Measurements from ENCODE around the gene LAMC2.

LAMC2 gene

DNA sequence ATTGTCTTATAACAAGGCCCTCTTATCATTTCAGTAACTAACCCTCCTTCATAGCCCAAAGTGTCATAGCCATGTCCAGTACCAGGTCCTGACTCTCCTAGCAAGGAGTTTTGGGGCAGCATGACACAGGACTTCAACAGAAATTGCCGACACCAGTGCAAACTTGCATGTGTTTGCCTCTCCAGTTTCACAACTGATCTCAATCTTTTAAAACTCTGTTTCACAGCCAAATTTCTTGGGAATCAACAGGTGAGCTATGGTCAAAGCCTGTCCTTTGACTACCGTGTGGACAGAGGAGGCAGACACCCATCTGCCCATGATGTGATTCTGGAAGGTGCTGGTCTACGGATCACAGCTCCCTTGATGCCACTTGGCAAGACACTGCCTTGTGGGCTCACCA, 36.8 kb downstream of the LAMC2 start:
- H3K27ac ChIP-seq (ENCODE audit: low read length): no peak overlapping the region
- DNase-seq: no peak
- no peaks in the 10 kb centered on the region for H4K20me1 ChIP-seq (ENCODE audit: insufficient read depth, low read length)
- H3K4me1 ChIP-seq (ENCODE audit: insufficient read depth, low read length): peaks cover 16% of the 10 kb centered on the region
- no peak for ATAC-seq (ENCODE audit: insufficient read depth, low read depth)
- H3K9me3 ChIP-seq (ENCODE audit: insufficient read depth, low read length, severe bottlenecking): no peaks in the 10 kb centered on the region
- no peaks in the 10 kb centered on the region for H3K79me2 ChIP-seq (ENCODE audit: insufficient read depth, low read length)
- no peak overlapping the region for H2AFZ ChIP-seq (ENCODE audit: low read depth, low read length)
- no peaks in the 10 kb centered on the region for H3K36me3 ChIP-seq (ENCODE audit: insufficient read depth, low read length)
- TF ChIP-seq, protein P1, sequence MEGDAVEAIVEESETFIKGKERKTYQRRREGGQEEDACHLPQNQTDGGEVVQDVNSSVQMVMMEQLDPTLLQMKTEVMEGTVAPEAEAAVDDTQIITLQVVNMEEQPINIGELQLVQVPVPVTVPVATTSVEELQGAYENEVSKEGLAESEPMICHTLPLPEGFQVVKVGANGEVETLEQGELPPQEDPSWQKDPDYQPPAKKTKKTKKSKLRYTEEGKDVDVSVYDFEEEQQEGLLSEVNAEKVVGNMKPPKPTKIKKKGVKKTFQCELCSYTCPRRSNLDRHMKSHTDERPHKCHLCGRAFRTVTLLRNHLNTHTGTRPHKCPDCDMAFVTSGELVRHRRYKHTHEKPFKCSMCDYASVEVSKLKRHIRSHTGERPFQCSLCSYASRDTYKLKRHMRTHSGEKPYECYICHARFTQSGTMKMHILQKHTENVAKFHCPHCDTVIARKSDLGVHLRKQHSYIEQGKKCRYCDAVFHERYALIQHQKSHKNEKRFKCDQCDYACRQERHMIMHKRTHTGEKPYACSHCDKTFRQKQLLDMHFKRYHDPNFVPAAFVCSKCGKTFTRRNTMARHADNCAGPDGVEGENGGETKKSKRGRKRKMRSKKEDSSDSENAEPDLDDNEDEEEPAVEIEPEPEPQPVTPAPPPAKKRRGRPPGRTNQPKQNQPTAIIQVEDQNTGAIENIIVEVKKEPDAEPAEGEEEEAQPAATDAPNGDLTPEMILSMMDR (IDR thresholded peaks at IDR 0.05; ENCODE audit: borderline replicate concordance, extremely low read depth, low read length, poor library complexity, severe bottlenecking): no peak
- no peak for TF ChIP-seq EZH2 (IDR thresholded peaks at IDR 0.05; ENCODE audit: borderline replicate concordance, low read depth, low read length, severe bottlenecking)
- peaks cover 15% of the 10 kb centered on the region for H3K27me3 ChIP-seq (ENCODE audit: insufficient read depth, low read length, poor library complexity)
- no peak overlapping the region for H3K4me2 ChIP-seq (ENCODE audit: insufficient read depth, low read length)
- no peak overlapping the region for H3K4me3 ChIP-seq (ENCODE audit: low read depth in 1 of 2, low read length in 2 of 2)
- no peak overlapping the region for H3K9ac ChIP-seq (ENCODE audit: low read depth, low read length)

DNA sequence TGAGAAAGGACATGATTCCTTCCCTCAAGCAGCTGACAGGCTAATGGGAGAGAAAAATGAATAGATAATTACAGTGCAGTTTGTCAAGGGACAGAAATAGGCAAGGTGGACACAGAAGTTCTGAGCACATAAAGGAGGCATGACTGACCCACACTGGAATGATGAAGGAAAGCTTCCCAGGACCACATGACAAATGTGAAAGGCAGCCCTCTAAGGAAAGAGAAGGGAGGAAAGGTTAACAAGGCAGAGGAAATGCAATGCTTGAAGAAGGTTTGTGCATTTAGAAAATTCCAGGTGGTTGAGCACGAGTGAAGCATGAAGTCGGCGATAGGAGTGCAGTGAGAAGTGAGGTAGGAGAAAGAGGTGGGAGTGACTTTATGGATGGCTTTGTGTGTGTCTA, 37.4 kb downstream of the LAMC2 start:
- no peak for DNase-seq
- no peaks in the 10 kb centered on the region for H4K20me1 ChIP-seq (ENCODE audit: insufficient read depth, low read length)
- H3K27me3 ChIP-seq (ENCODE audit: insufficient read depth, low read length, poor library complexity): peaks cover 15% of the 10 kb centered on the region
- no peak for TF ChIP-seq EZH2 (IDR thresholded peaks at IDR 0.05; ENCODE audit: borderline replicate concordance, low read depth, low read length, severe bottlenecking)
- TF ChIP-seq, protein P1 (IDR thresholded peaks at IDR 0.05; ENCODE audit: borderline replicate concordance, extremely low read depth, low read length, poor library complexity, severe bottlenecking): no peak
- H3K4me3 ChIP-seq (ENCODE audit: low read depth in 1 of 2, low read length in 2 of 2): no peak overlapping the region
- peaks cover 10% of the 10 kb centered on the region for H3K4me1 ChIP-seq (ENCODE audit: insufficient read depth, low read length)
- H3K36me3 ChIP-seq (ENCODE audit: insufficient read depth, low read length): no peaks in the 10 kb centered on the region
- H3K9ac ChIP-seq (ENCODE audit: low read depth, low read length): no peak overlapping the region
- H3K27ac ChIP-seq (ENCODE audit: low read length): no peak overlapping the region
- no peaks in the 10 kb centered on the region for H3K9me3 ChIP-seq (ENCODE audit: insufficient read depth, low read length, severe bottlenecking)
- no peak for ATAC-seq (ENCODE audit: insufficient read depth, low read depth)
- no peak overlapping the region for H2AFZ ChIP-seq (ENCODE audit: low read depth, low read length)
- no peaks in the 10 kb centered on the region for H3K79me2 ChIP-seq (ENCODE audit: insufficient read depth, low read length)
- H3K4me2 ChIP-seq (ENCODE audit: insufficient read depth, low read length): no peak overlapping the region

DNA sequence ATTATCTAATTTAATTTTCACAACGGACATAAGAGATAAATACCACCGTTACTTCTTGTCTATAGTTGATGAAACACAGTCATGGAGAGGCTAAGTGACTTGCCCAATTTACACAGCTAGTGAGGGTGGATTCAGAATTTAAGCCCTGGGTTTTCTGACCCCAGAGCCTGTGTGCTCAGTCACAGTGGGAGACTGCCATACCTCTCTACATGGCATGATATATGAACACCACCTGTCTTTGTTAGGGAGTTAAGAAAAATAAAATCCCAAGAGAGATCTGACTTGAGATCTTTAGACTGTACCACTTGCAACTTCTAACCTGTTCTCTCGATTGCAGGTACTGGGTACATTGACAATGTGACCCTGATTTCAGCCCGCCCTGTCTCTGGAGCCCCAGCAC, 40.3 kb downstream of the LAMC2 start:
- H3K79me2 ChIP-seq (ENCODE audit: insufficient read depth, low read length): no peaks in the 10 kb centered on the region
- H3K9ac ChIP-seq (ENCODE audit: low read depth, low read length): no peak overlapping the region
- no peak overlapping the region for H3K4me2 ChIP-seq (ENCODE audit: insufficient read depth, low read length)
- H3K9me3 ChIP-seq (ENCODE audit: insufficient read depth, low read length, severe bottlenecking): no peaks in the 10 kb centered on the region
- H2AFZ ChIP-seq (ENCODE audit: low read depth, low read length): no peak overlapping the region
- TF ChIP-seq EZH2 (IDR thresholded peaks at IDR 0.05; ENCODE audit: borderline replicate concordance, low read depth, low read length, severe bottlenecking): no peak
- TF ChIP-seq, protein P1 (IDR thresholded peaks at IDR 0.05; ENCODE audit: borderline replicate concordance, extremely low read depth, low read length, poor library complexity, severe bottlenecking): no peak
- H3K4me3 ChIP-seq (ENCODE audit: low read depth in 1 of 2, low read length in 2 of 2): no peak overlapping the region
- ATAC-seq (ENCODE audit: insufficient read depth, low read depth) (no peak), DNase-seq (no peak)
- no peaks in the 10 kb centered on the region for H3K36me3 ChIP-seq (ENCODE audit: insufficient read depth, low read length)
- H3K27me3 ChIP-seq (ENCODE audit: insufficient read depth, low read length, poor library complexity): peaks cover 15% of the 10 kb centered on the region
- no peak overlapping the region for H3K27ac ChIP-seq (ENCODE audit: low read length)
- H3K4me1 ChIP-seq (ENCODE audit: insufficient read depth, low read length): no peaks in the 10 kb centered on the region
- no peaks in the 10 kb centered on the region for H4K20me1 ChIP-seq (ENCODE audit: insufficient read depth, low read length)

DNA sequence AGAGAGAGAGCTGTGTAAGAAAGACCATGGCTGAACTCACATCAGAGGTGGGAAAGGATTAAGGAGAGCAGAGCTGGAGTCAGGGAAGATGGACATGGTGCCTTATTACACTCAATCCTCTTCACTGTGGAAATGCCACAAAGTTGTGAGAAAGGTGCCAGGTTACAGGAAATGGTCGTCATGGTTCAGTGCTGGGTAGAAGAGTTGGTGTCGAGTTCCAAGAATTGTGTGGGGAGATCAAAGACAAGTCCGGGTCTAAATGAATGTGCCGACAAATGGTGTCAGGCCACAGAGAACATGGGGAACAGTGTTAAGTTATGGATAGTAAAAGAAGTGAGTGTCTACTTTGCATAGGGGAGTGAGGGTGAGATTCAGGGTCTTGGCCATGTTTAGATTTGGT, 40.9 kb downstream of the LAMC2 start:
- Histone ChIP-seq H2AFZ (ENCODE audit: low read depth, low read length) (no peak overlapping the region), H3K4me2 (ENCODE audit: insufficient read depth, low read length) (no peak overlapping the region), H3K79me2 (ENCODE audit: insufficient read depth, low read length) (no peaks in the 10 kb centered on the region), H3K27ac (ENCODE audit: low read length) (no peak overlapping the region), H3K27me3 (ENCODE audit: insufficient read depth, low read length, poor library complexity) (peaks cover 15% of the 10 kb centered on the region), H3K9ac (ENCODE audit: low read depth, low read length) (no peak overlapping the region), H3K36me3 (ENCODE audit: insufficient read depth, low read length) (no peaks in the 10 kb centered on the region), H4K20me1 (ENCODE audit: insufficient read depth, low read length) (no peaks in the 10 kb centered on the region), H3K4me1 (ENCODE audit: insufficient read depth, low read length) (no peaks in the 10 kb centered on the region), H3K9me3 (ENCODE audit: insufficient read depth, low read length, severe bottlenecking) (no peaks in the 10 kb centered on the region), H3K4me3 (ENCODE audit: low read depth in 1 of 2, low read length in 2 of 2) (no peak overlapping the region)
- ATAC-seq (ENCODE audit: insufficient read depth, low read depth): no peak
- TF ChIP-seq, protein P1 (IDR thresholded peaks at IDR 0.05; ENCODE audit: borderline replicate concordance, extremely low read depth, low read length, poor library complexity, severe bottlenecking): no peak
- TF ChIP-seq EZH2 (IDR thresholded peaks at IDR 0.05; ENCODE audit: borderline replicate concordance, low read depth, low read length, severe bottlenecking): no peak
- DNase-seq: no peak
